HG03064 (cell line): ENCODE data around the gene SULT1C3.

ENCODE experiments used
- ATAC-seq: cut with Tn5 transposase; IDR thresholded peaks from one replicate; pipeline ENCODE4 v1.9.1; 2021; ENCODE audit warnings: low read depth; ENCODE audit not compliant: unreplicated experiment

The SULT1C3 gene

GRCh38 chr2:108297436-108298141, 57.8 kb downstream of the SULT1C3 start:
- no peak for ATAC-seq

- ATAC-seq = no peak
Observed at GRCh38 chr2:108301558-108301957, 61.8 kb downstream of the SULT1C3 start.

- ATAC-seq = no peak
Observed at GRCh38 chr2:108304975-108305374, 65.2 kb downstream of the SULT1C3 start.

- no peak for ATAC-seq
Observed at GRCh38 chr2:108305901-108306300, 66.1 kb downstream of the SULT1C3 start.

- no peak for ATAC-seq
Observed at GRCh38 chr2:108309903-108310302, 70.1 kb downstream of the SULT1C3 start.
